H9 (cell line): Measurements from ENCODE around the gene UBE2Q2. TPM values are rescaled to one million over a fixed set of nuclear protein-coding genes. Genes with fewer than 3 reads are reported as not detected.

Experiments
- DNase-seq: peaks from one replicate; pipeline ENCODE4 v3.0.0-alpha.2; 2017
- H2AFZ ChIP-seq: one replicate; pipeline ENCODE4 v1.6.1; 2013; ENCODE audit warnings: mild to moderate bottlenecking, low read length, control low read depth, moderate library complexity
- H2AK5ac ChIP-seq: 2 replicates; pipeline ENCODE4 v1.6.1; 2013; ENCODE audit warnings: low read length, control low read depth, mixed read lengths; ENCODE audit not compliant: insufficient read length
- H2BK120ac ChIP-seq: one replicate; pipeline ENCODE4 v1.6.1; 2013; ENCODE audit warnings: low read depth, mild to moderate bottlenecking, low read length, control low read depth, inconsistent platforms; ENCODE audit not compliant: poor library complexity, severe bottlenecking
- H2BK12ac ChIP-seq: 2 replicates; pipeline ENCODE4 v1.6.1; 2013; ENCODE audit warnings: low read length, control low read depth, mixed read lengths, low read depth; ENCODE audit not compliant: insufficient read length
- H2BK15ac ChIP-seq: 2 replicates; pipeline ENCODE4 v1.6.1; 2013; ENCODE audit warnings: low read depth, low read length, control low read depth
- H2BK20ac ChIP-seq: one replicate; pipeline ENCODE4 v1.6.1; 2013; ENCODE audit warnings: low read depth, mild to moderate bottlenecking, low read length, control low read depth, inconsistent platforms; ENCODE audit not compliant: poor library complexity, severe bottlenecking
- H2BK5ac ChIP-seq: 2 replicates; pipeline ENCODE4 v1.6.1; 2013; ENCODE audit warnings: low read length, control low read depth, mixed read lengths; ENCODE audit not compliant: insufficient read length
- H3K14ac ChIP-seq: 2 replicates; pipeline ENCODE4 v1.6.1; 2013; ENCODE audit warnings: low read length, control low read depth; ENCODE audit not compliant: insufficient read depth
- H3K18ac ChIP-seq: 2 replicates; pipeline ENCODE4 v1.6.1; 2013; ENCODE audit warnings: low read depth, mild to moderate bottlenecking, mixed read lengths, low read length, control low read depth; ENCODE audit not compliant: insufficient read length
- H3K23ac ChIP-seq: 2 replicates; pipeline ENCODE4 v1.6.1; 2013; ENCODE audit warnings: low read length, control low read depth, mixed read lengths, low read depth; ENCODE audit not compliant: insufficient read length
- H3K23me2 ChIP-seq: 2 replicates; pipeline ENCODE4 v1.6.1; 2013; ENCODE audit warnings: low read depth, mild to moderate bottlenecking, mixed read lengths, low read length, control low read depth; ENCODE audit not compliant: insufficient read length, poor library complexity, severe bottlenecking
- H3K27ac ChIP-seq: 2 replicates; pipeline ENCODE4 v1.5.1; 2013; ENCODE audit warnings: low read length, control low read depth, mixed read lengths, low read depth; ENCODE audit not compliant: insufficient read length
- H3K27me3 ChIP-seq: 2 replicates; pipeline ENCODE4 v1.6.1; 2013; ENCODE audit warnings: low read length, control low read depth, inconsistent platforms; ENCODE audit not compliant: insufficient read depth
- H3K4ac ChIP-seq: 2 replicates; pipeline ENCODE4 v1.6.1; 2013; ENCODE audit warnings: low read depth, mild to moderate bottlenecking, control low read depth, inconsistent platforms, low read length, moderate library complexity
- H3K4me1 ChIP-seq: 2 replicates; pipeline ENCODE4 v1.6.1; 2013; ENCODE audit warnings: low read length, control low read depth, inconsistent platforms; ENCODE audit not compliant: insufficient read depth
- H3K4me2 ChIP-seq: 2 replicates; pipeline ENCODE4 v1.6.1; 2013; ENCODE audit warnings: low read length, control low read depth, mixed read lengths; ENCODE audit not compliant: insufficient read length, insufficient read depth
- H3K56ac ChIP-seq: 2 replicates; pipeline ENCODE4 v1.6.1; 2013; ENCODE audit warnings: low read depth, mild to moderate bottlenecking, mixed read lengths, low read length, control low read depth; ENCODE audit not compliant: insufficient read length
- H3K79me1 ChIP-seq: 2 replicates; pipeline ENCODE4 v1.6.1; 2013; ENCODE audit warnings: low read depth, mild to moderate bottlenecking, moderate library complexity, low read length, control low read depth, inconsistent platforms; ENCODE audit not compliant: insufficient read depth, poor library complexity, severe bottlenecking
- H3K79me2 ChIP-seq: 2 replicates; pipeline ENCODE4 v1.6.1; 2013; ENCODE audit warnings: low read length, control low read depth, inconsistent platforms; ENCODE audit not compliant: insufficient read depth
- H3K9ac ChIP-seq: 2 replicates; pipeline ENCODE4 v1.6.1; 2013; ENCODE audit warnings: low read length, control low read depth, mixed read lengths; ENCODE audit not compliant: insufficient read length; ENCODE audit errors: extremely low read depth
- H3K9me3 ChIP-seq: one replicate; pipeline ENCODE4 v1.6.1; 2013; ENCODE audit warnings: low read depth, low read length, inconsistent platforms; ENCODE audit not compliant: control insufficient read depth
- H3T11ph ChIP-seq: one replicate; pipeline ENCODE4 v1.6.1; 2013; ENCODE audit warnings: mild to moderate bottlenecking, low read length, control low read depth, inconsistent platforms
- H4K20me1 ChIP-seq: one replicate; pipeline ENCODE4 v1.6.1; 2013; ENCODE audit not compliant: control insufficient read depth, insufficient read length, insufficient read depth
- H4K5ac ChIP-seq: 2 replicates; pipeline ENCODE4 v1.6.1; 2013; ENCODE audit warnings: low read depth, mild to moderate bottlenecking, mixed read lengths, low read length, control low read depth; ENCODE audit not compliant: insufficient read length
- H4K8ac ChIP-seq: replicated peaks from 2 replicates; pipeline ENCODE4 v1.6.1; 2013; ENCODE audit warnings: low read length, control low read depth, mixed read lengths, low read depth; ENCODE audit not compliant: insufficient read length
- H4K91ac ChIP-seq: 2 replicates; pipeline ENCODE4 v1.6.1; 2013; ENCODE audit warnings: low read depth, mild to moderate bottlenecking, moderate library complexity, mixed read lengths, low read length, control low read depth; ENCODE audit not compliant: insufficient read length
- H3K27ac Mint-ChIP-seq, 3 experiments: 2 replicates in 2 of 3; 3 replicates in 1 of 3; pipeline ENCODE4 v1.8.0; 2020 to 2021; ENCODE audit warnings: mixed read lengths in 3 of 3, mild to moderate bottlenecking in 1 of 3, moderate library complexity in 1 of 3
- H3K27me3 Mint-ChIP-seq: 2 replicates; pipeline ENCODE4 v1.8.0; 2021; ENCODE audit warnings: low read depth, mild to moderate bottlenecking, moderate library complexity, mixed read lengths
- H3K36me3 Mint-ChIP-seq, 3 experiments: 2 replicates in 2 of 3; 3 replicates in 1 of 3; pipeline ENCODE4 v1.8.0; 2020 to 2021; ENCODE audit warnings: low read depth in 3 of 3, mixed read lengths in 3 of 3; ENCODE audit not compliant: insufficient read depth in 1 of 3
- H3K4me1 Mint-ChIP-seq, 2 experiments: 2 replicates each; pipeline ENCODE4 v1.8.0; 2020; ENCODE audit warnings: mixed read lengths in 2 of 2
- H3K4me3 Mint-ChIP-seq, 2 experiments: 2 replicates in 1 of 2; 3 replicates in 1 of 2; pipeline ENCODE4 v1.8.0; 2020 to 2021; ENCODE audit warnings: mild to moderate bottlenecking in 2 of 2, mixed read lengths in 2 of 2, moderate library complexity in 1 of 2
- H3K9me3 Mint-ChIP-seq, 2 experiments: 2 replicates in 1 of 2; 3 replicates in 1 of 2; pipeline ENCODE4 v1.8.0; 2020; ENCODE audit warnings: mild to moderate bottlenecking in 2 of 2, mixed read lengths in 2 of 2, moderate library complexity in 1 of 2
- total RNA-seq: library from RNA; stranded (reverse); gene quantifications from 2 replicates; pipeline ENCODE4 v1.2.1, GENCODE V29; 2021
- TF ChIP-seq, protein P1 (sequence below): fragments of 200-600 bp; sonication (generic); conservative IDR thresholded peaks from 3 replicates; pipeline ENCODE4 v1.8.0; 2021; ENCODE audit warnings: antibody characterized with exemption, mild to moderate bottlenecking

Gene UBE2Q2
- total RNA-seq, 1 experiment from 2014 or later = 29.6 TPM

GRCh38 chr15:75841626-75842025, 1.6 kb upstream of the UBE2Q2 start:
- Histone ChIP-seq H2BK20ac (no peak overlapping the region), H2AFZ (no peak overlapping the region), H2BK120ac (no peak overlapping the region), H3K27ac (no peak overlapping the region), H3K4me1 (peaks cover 4% of the 10 kb centered on the region), H3K79me2 (peaks cover 15% of the 10 kb centered on the region; the same call in 1 of the 2 replicates), H2BK5ac (no peak overlapping the region), H3K4ac (no peak overlapping the region), H3K79me1 (peaks cover 6% of the 10 kb centered on the region), H3K18ac (no peak overlapping the region), H3K9ac (no peak overlapping the region), H3K9me3 (no peaks in the 10 kb centered on the region), H3K23me2 (peaks cover 14% of the 10 kb centered on the region), H3K27me3 (no peaks in the 10 kb centered on the region), H4K8ac (no peak overlapping the region), H3K4me2 (no peak overlapping the region), H4K5ac (no peak overlapping the region), H3T11ph (no peak overlapping the region), H2BK12ac (no peak overlapping the region), H2BK15ac (no peak overlapping the region), H3K14ac (no peak overlapping the region), H3K56ac (no peak overlapping the region), H4K20me1 (no peaks in the 10 kb centered on the region), H3K23ac (no peak overlapping the region), H2AK5ac (no peak overlapping the region), H4K91ac (no peak overlapping the region)
- TF ChIP-seq, protein P1, sequence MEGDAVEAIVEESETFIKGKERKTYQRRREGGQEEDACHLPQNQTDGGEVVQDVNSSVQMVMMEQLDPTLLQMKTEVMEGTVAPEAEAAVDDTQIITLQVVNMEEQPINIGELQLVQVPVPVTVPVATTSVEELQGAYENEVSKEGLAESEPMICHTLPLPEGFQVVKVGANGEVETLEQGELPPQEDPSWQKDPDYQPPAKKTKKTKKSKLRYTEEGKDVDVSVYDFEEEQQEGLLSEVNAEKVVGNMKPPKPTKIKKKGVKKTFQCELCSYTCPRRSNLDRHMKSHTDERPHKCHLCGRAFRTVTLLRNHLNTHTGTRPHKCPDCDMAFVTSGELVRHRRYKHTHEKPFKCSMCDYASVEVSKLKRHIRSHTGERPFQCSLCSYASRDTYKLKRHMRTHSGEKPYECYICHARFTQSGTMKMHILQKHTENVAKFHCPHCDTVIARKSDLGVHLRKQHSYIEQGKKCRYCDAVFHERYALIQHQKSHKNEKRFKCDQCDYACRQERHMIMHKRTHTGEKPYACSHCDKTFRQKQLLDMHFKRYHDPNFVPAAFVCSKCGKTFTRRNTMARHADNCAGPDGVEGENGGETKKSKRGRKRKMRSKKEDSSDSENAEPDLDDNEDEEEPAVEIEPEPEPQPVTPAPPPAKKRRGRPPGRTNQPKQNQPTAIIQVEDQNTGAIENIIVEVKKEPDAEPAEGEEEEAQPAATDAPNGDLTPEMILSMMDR = no peak
- Mint-ChIP-seq H3K27me3 (peaks cover 17% of the 10 kb centered on the region), H3K27ac (no peak overlapping the region), H3K4me1 (peaks cover 27 to 32% of the 10 kb centered on the region in 2 experiments), H3K36me3 (peaks cover 6 to 22% (median 20%) of the 10 kb centered on the region in 3 experiments; a peak in 6 of 7 replicates), H3K4me3 (peak overlapping the region in 1 of 2 experiments; percentile 58; a peak in 1 of 5 replicates), H3K9me3 (no peaks in the 10 kb centered on the region; a peak in 2 of 5 replicates)
- DNase-seq = no peak
